Fibroblast of mammary gland (primary cell): Measurements from ENCODE around the gene C17orf113.

Source experiments
- DNase-seq: peaks from one replicate; pipeline ENCODE4 v3.0.0-alpha.2; 2010; ENCODE audit warnings: low read depth
- H3K4me3 ChIP-seq: 2 replicates; pipeline ENCODE4 v1.5.1; 2011; ENCODE audit warnings: low read depth, mild to moderate bottlenecking, low read length, moderate library complexity; ENCODE audit not compliant: control insufficient read depth
- TF ChIP-seq, protein P1 (sequence below): conservative IDR thresholded peaks from 2 replicates; pipeline ENCODE4 v1.5.1; 2011; ENCODE audit warnings: low read depth, low read length, inconsistent platforms; ENCODE audit not compliant: control insufficient read depth, insufficient read depth

C17orf113 gene

DNA sequence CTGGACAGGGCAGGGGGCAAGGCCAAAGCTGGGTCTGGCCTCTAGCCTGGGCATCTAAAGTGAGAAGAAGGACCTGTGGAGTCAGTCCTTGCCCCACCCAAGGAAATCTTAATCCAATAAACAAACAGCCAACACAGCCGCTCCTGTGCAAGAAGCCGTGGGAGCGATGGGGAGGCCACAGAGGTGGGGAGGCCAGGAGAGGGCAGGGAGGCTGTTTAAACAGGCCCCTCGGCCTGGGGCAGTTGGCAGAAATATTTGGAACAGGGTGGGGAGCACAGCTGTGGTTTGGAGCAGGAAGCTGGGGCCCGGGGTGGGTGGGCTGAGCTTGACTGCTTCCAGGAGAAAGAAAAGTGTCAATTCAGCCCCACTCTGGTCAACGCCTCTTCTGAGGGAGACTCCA is 42.5 kb upstream of the C17orf113 start:
- no peak for DNase-seq
- no peak overlapping the region for H3K4me3 ChIP-seq
- TF ChIP-seq, protein P1, sequence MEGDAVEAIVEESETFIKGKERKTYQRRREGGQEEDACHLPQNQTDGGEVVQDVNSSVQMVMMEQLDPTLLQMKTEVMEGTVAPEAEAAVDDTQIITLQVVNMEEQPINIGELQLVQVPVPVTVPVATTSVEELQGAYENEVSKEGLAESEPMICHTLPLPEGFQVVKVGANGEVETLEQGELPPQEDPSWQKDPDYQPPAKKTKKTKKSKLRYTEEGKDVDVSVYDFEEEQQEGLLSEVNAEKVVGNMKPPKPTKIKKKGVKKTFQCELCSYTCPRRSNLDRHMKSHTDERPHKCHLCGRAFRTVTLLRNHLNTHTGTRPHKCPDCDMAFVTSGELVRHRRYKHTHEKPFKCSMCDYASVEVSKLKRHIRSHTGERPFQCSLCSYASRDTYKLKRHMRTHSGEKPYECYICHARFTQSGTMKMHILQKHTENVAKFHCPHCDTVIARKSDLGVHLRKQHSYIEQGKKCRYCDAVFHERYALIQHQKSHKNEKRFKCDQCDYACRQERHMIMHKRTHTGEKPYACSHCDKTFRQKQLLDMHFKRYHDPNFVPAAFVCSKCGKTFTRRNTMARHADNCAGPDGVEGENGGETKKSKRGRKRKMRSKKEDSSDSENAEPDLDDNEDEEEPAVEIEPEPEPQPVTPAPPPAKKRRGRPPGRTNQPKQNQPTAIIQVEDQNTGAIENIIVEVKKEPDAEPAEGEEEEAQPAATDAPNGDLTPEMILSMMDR = no peak

DNA sequence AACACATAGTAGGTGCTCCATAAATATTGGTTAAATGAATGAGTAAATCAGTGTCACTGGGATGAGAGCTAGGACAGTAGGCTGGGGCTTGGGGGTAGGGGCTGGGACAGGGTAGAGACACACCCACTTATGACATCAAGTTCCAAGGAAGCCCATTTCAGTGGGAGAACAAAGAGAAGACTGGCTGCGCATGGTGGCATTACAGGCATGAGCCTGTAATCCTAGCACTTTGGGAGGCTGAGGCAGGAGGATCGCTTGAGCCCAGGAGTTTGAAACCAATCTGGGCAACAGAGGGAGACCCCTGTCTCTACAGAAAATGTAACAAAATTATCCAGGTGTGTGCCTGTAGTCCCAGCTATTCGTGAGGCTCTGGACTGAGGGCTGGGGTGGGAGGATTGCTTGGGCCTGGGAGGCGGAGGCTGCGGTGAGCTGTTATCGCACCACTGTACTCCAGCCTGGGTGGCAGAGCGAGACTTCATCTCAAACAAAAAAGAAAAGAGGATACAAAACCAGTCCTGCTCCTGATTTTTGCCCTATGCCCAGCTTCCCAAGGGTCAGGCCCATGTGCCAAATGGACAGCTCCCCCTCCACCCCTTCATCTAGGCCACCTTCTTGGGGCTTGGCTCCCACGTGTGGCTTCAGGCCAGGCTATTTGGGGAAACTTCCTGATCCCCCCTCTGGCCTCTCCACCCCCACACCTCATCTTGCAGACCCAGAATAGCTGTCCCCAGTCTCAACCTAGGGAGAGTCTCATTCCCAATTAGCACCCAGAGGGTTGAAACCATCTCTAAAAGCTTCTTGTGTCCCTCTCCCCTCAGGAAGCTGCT is 40.8 kb upstream of the C17orf113 start:
- DNase-seq = no peak
- TF ChIP-seq, protein P1 = no peak
- no peak overlapping the region for H3K4me3 ChIP-seq

GRCh38 chr17:42088736-42089135 is 38.3 kb upstream of the C17orf113 start:
- no peak for DNase-seq
- no peak overlapping the region for H3K4me3 ChIP-seq
- TF ChIP-seq, protein P1 = no peak

DNA sequence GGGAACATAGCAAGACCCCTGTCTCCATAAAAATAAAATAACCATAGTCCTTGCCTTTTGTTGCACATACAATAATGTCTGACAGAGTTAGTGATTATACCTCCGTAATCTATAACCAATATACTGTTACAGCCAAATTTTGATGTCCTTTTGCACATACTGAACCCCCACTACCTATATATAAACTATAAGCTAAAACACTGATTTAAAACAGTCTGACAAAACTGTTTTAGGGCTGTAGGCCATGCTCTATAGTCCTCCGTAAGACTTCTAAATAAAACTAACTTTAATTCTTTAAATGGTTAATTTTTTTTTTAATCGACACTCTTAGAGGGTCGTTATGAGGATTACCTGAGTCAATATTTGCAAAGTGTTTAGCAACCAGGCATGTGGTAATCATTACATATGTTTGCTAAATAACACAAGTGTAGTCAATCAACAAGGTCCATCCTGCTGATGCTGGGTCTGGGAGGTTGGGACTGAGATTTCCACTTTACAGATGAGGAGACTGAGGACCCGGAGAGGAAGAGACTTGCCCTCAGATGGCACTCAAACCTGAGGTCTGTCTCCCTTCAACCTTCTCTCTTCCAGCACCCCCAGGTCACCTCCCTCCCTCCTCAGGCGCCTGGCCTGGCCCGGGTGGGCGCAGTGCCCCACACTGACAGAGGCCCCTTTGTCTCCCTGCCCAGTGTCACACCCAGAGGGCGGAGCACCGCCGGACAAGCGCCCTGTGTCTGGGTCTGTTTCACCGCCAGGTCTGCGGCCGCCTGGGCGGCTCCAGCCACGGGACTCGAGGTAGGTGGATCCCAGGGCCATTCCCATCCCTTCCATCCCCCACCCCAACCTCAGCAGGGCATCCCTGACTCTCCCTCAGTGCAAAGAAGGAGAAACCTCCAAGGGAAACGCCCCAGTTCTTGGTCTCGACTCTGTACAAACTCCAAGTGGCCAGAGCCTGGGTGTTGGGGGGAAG is 37.6 kb upstream of the C17orf113 start:
- DNase-seq = no peak
- TF ChIP-seq, protein P1 = no peak
- no peak overlapping the region for H3K4me3 ChIP-seq

GRCh38 chr17:42087042-42087701 is 36.8 kb upstream of the C17orf113 start:
- DNase-seq = no peak
- H3K4me3 ChIP-seq = no peak overlapping the region
- TF ChIP-seq, protein P1 = no peak

DNA sequence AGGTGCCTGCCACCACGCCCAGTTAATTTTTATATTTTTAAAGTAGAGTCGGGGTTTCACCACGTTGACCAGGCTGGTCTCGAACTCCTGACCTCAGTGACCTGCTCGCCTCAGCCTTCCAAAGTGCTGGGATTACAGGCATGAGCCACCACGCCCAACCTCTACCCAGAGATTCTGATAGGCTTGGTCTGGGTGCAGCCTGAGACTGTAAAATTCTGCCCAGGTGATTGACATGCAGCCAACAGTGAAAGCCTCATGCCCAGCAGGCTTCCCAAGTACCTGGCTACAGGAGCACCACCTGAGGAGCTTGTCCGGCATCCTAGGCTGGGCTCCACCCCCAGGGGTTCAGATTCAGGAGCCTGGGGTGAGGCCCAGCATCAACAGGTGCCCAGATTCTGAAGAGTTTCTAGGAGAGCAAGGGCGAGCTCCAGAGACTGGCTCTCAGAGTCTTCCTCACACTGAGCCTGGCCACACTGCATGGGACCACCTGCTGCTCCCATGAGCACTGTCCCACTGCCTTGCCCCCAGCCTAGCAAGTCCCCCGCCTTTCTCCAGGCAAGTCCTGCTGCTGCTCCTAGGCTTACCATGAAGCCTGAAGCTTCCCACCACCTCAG is 31.2 kb upstream of the C17orf113 start:
- no peak for DNase-seq
- TF ChIP-seq, protein P1 = no peak
- no peak overlapping the region for H3K4me3 ChIP-seq
